HepG2 (cell line): ENCODE data around the gene TPGS1. TPM values are rescaled to one million over a fixed set of nuclear protein-coding genes. Genes with fewer than 3 reads are reported as not detected.
A peak's percentile ranks its signal among the peaks of the same experiment; 100 is the strongest.

ENCODE experiments used
- ARID3A ChIP-seq: IDR thresholded peaks from 2 replicates; pipeline ENCODE4 v1.6.1; 2012; ENCODE audit warnings: low read depth, low read length, improper control_type of control experiment
- BATF2 ChIP-seq: sonication (generic); formaldehyde crosslinking; IDR thresholded peaks from 2 replicates; pipeline ENCODE4 v1.8.0; 2022; ENCODE audit warnings: mild to moderate bottlenecking, missing genetic modification reagents, moderate library complexity
- CCAR2 ChIP-seq: fragments of 200-400 bp; formaldehyde crosslinking; optimal IDR thresholded peaks from 2 replicates; pipeline ENCODE3; 2018; ENCODE audit warnings: low read depth, mild to moderate bottlenecking, low read length, moderate library complexity
- ERF ChIP-seq: IDR thresholded peaks from 2 replicates; pipeline ENCODE4 v1.6.1; 2018; ENCODE audit warnings: missing biosample characterization, missing genetic modification reagents
- GATAD1 ChIP-seq: IDR thresholded peaks from 2 replicates; pipeline ENCODE4 v1.6.1; 2016; ENCODE audit warnings: missing genetic modification reagents, missing compliant biosample characterization
- GFI1 ChIP-seq: sonication (generic); formaldehyde crosslinking; IDR thresholded peaks from 2 replicates; pipeline ENCODE4 v1.5.0; 2020; ENCODE audit warnings: missing genetic modification reagents, mild to moderate bottlenecking, borderline replicate concordance
- GTF3A ChIP-seq: sonication (generic); formaldehyde crosslinking; conservative IDR thresholded peaks from 2 replicates; pipeline ENCODE4 v1.4.0; 2020; ENCODE audit warnings: mild to moderate bottlenecking, missing genetic modification reagents
- HMG20A ChIP-seq: IDR thresholded peaks from 2 replicates; pipeline ENCODE4 v1.6.1; 2016; ENCODE audit warnings: borderline replicate concordance
- HOXA3 ChIP-seq: sonication (generic); formaldehyde crosslinking; IDR thresholded peaks from 2 replicates; pipeline ENCODE4 v1.5.0; 2020; ENCODE audit warnings: missing genetic modification reagents
- MBD4 ChIP-seq: IDR thresholded peaks from 2 replicates; pipeline ENCODE4 v1.6.1; 2012; ENCODE audit warnings: low read length, inconsistent platforms, borderline replicate concordance
- NCOR1 ChIP-seq: fragments of 200-600 bp; sonication (generic); IDR thresholded peaks from 2 replicates; pipeline ENCODE4 v1.7.0; 2017; ENCODE audit warnings: antibody characterized with exemption, low read length, borderline replicate concordance
- NFYC ChIP-seq: IDR thresholded peaks from 2 replicates; pipeline ENCODE4 v1.6.1; 2016; ENCODE audit warnings: missing genetic modification reagents, missing compliant biosample characterization
- PHF5A ChIP-seq: IDR thresholded peaks from one replicate; pipeline ENCODE4 v1.6.1; 2018; ENCODE audit warnings: low read depth, missing genetic modification reagents; ENCODE audit not compliant: unreplicated experiment
- SMAD3 ChIP-seq: sonication (generic); formaldehyde crosslinking; IDR thresholded peaks from 2 replicates; pipeline ENCODE4 v1.4.0; 2020; ENCODE audit warnings: missing genetic modification reagents
- SP2 ChIP-seq: sonication (generic); formaldehyde crosslinking; IDR thresholded peaks from 2 replicates; pipeline ENCODE4 v1.5.1; 2020; ENCODE audit warnings: mild to moderate bottlenecking, missing genetic modification reagents
- TFAP4 ChIP-seq: sonication (generic); IDR thresholded peaks from 2 replicates; pipeline ENCODE4 v1.6.1; 2016; ENCODE audit warnings: low read depth, borderline replicate concordance
- THRA ChIP-seq: sonication (generic); formaldehyde crosslinking; IDR thresholded peaks from 2 replicates; pipeline ENCODE4 v1.4.0; 2020; ENCODE audit warnings: missing genetic modification reagents, borderline replicate concordance
- ZFP36L1 ChIP-seq: sonication (generic); formaldehyde crosslinking; IDR thresholded peaks from 2 replicates; pipeline ENCODE4 v1.8.0; 2022; ENCODE audit warnings: mild to moderate bottlenecking, missing genetic modification reagents, moderate library complexity
- ZNF138 ChIP-seq: sonication (generic); formaldehyde crosslinking; IDR thresholded peaks from 2 replicates; pipeline ENCODE4 v1.5.0; 2020; ENCODE audit warnings: mild to moderate bottlenecking, low read depth, missing genetic modification reagents
- ZNF329 ChIP-seq: sonication (generic); formaldehyde crosslinking; IDR thresholded peaks from 2 replicates; pipeline ENCODE4 v1.9.0; 2021; ENCODE audit warnings: low read depth, mild to moderate bottlenecking, missing genetic modification reagents
- ZNF432 ChIP-seq: sonication (generic); formaldehyde crosslinking; IDR thresholded peaks from 2 replicates; pipeline ENCODE4 v1.5.0; 2020; ENCODE audit warnings: missing genetic modification reagents, mild to moderate bottlenecking, borderline replicate concordance
- ZNF564 ChIP-seq: sonication (generic); formaldehyde crosslinking; IDR thresholded peaks from 2 replicates; pipeline ENCODE4 v1.8.1; 2023; ENCODE audit warnings: mild to moderate bottlenecking, missing genetic modification reagents
- ZNF598 ChIP-seq: sonication (generic); formaldehyde crosslinking; IDR thresholded peaks from 2 replicates; pipeline ENCODE4 v1.5.1; 2020; ENCODE audit warnings: mild to moderate bottlenecking, missing genetic modification reagents, borderline replicate concordance
- ZNF704 ChIP-seq: sonication (generic); formaldehyde crosslinking; IDR thresholded peaks from 2 replicates; pipeline ENCODE4 v1.8.1; 2023; ENCODE audit warnings: mild to moderate bottlenecking, inconsistent platforms, moderate library complexity, missing genetic modification reagents, borderline replicate concordance
- polyA plus RNA-seq, 8 experiments: library from polyadenylated mRNA; depleted of rRNA in 3 of 8; stranded (reverse) in 7 of 8; unstranded in 1 of 8; fragments of >200 nt; fragmentation: Illumina TruSeq in 4 of 8; extraction: Trizol in 4 of 8; gene quantifications; 2 replicates each; pipeline versions ENCODE4 v1.2.1 to v1.2.3, GENCODE V29; 2011 to 2016; ENCODE audit warnings: low read depth in 4 of 8, missing spikeins in 1 of 8, mixed read lengths in 1 of 8; ENCODE audit not compliant: insufficient read depth in 1 of 8
- total RNA-seq, 5 experiments: library from RNA; depleted of rRNA; stranded (reverse); fragments of >200 nt; fragmentation: Illumina TruSeq; extraction: Trizol; gene quantifications; 2 replicates each; pipeline ENCODE4 v1.2.3, GENCODE V29; 2016; ENCODE audit warnings: low read depth in 1 of 5

TPGS1 gene
- total and polyA plus RNA-seq, 2 of the 13 experiments (the other 11 are each of a cell fraction or from before 2014, with no cell fraction given) = 1.1 to 6.2 TPM

GRCh38 chr19:488505-489417 lies 18.5 kb upstream of the TPGS1 start (continued):
- TF ChIP-seq NFYC (CRISPR knock-in tag) = 0 out of 2 replicates have a peak, but pooled peaks have one; percentile 7
- peak; percentile 18; the same call in 1 of the 2 replicates for TF ChIP-seq THRA
- peak; percentile 91 for TF ChIP-seq GATAD1 (CRISPR knock-in tag)
- TF ChIP-seq HMG20A (CRISPR knock-in tag) = no peak
- no peak for TF ChIP-seq CCAR2
- no peak for TF ChIP-seq ZFP36L1
- no peak for TF ChIP-seq BATF2 (CRISPR knock-in tag)
- TF ChIP-seq TFAP4 = peak; percentile 89; the same call in 1 of the 2 replicates
- TF ChIP-seq NCOR1 = 0 out of 2 replicates have a peak, but pooled peaks have one; percentile 14
- TF ChIP-seq GTF3A (CRISPR knock-in tag) = 0 out of 2 replicates have a peak, but pooled peaks have one; percentile 55
- no peak for TF ChIP-seq PHF5A (CRISPR knock-in tag)
- peak; percentile 73; the same call in 1 of the 2 replicates for TF ChIP-seq ZNF564
- peak; percentile 44 for TF ChIP-seq SP2 (CRISPR knock-in tag)
- TF ChIP-seq GFI1 (CRISPR knock-in tag) = no peak
- no peak for TF ChIP-seq ZNF329 (CRISPR knock-in tag)
- TF ChIP-seq SMAD3 (CRISPR knock-in tag) = no peak
- no peak; the same call in 1 of the 2 replicates for TF ChIP-seq ZNF704 (CRISPR knock-in tag)
- no peak for TF ChIP-seq ZNF138 (CRISPR knock-in tag)
- no peak for TF ChIP-seq ARID3A
- peak; percentile 97 for TF ChIP-seq HOXA3 (CRISPR knock-in tag)
- peak; percentile 59; the same call in 1 of the 2 replicates for TF ChIP-seq ERF (CRISPR knock-in tag)
- no peak for TF ChIP-seq ZNF432 (CRISPR knock-in tag)
- TF ChIP-seq MBD4 = no peak
- TF ChIP-seq ZNF598 (CRISPR knock-in tag) = 0 out of 2 replicates have a peak, but pooled peaks have one; percentile 7
